Mesenteric fat pad (tissue), 1 donor: ENCODE measurements around the gene RSRP1. TPM values are rescaled to one million over a fixed set of nuclear protein-coding genes. Genes with fewer than 3 reads are reported as not detected.

Source experiments
- DNase-seq: peaks from one replicate; pipeline ENCODE4 v3.0.0-alpha.2; 2020; ENCODE audit warnings: low spot score
- total RNA-seq: library from RNA; stranded (reverse); fragmentation: NEBNext Ultra II Directional; extraction: Animal tissue kit (Norgen Biotek cat#: 25700); gene quantifications from one replicate; pipeline ENCODE4 v1.2.1, GENCODE V29; 2021
- donor health status: DM: yes; HTN: yes; CAD: no.

Gene RSRP1
- total RNA-seq, 1 donor from 2014 or later: 44.1 TPM

- DNase-seq: no peak
Measured at GRCh38 chr1:25219661-25220251, 27.5 kb downstream of the RSRP1 start.

- DNase-seq: peak; percentile 62
Measured at GRCh38 chr1:25217598-25218232, 29.5 kb downstream of the RSRP1 start.

DNA sequence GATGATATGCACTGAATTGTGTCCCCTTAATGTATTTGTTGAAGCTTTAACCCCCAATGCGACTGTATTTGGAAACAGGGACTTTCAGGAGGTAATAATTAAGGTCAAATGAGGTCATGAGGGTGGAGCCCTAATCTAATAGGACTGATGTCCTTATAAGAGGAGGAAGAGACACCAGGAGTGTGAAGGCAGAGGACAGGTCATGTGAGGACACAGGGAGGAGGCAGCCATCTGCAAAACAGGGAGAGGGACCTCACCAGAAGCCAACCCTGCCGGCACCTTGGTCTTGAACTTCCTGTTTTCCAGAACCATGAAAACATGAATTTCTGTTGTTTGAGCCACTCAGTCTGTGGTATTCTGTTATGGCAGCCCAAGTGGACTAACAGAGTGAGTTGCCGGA, 30.2 kb downstream of the RSRP1 start:
- DNase-seq: peak; percentile 6

- DNase-seq: no peak
Measured at GRCh38 chr1:25216123-25216522, 31.1 kb downstream of the RSRP1 start.

DNA sequence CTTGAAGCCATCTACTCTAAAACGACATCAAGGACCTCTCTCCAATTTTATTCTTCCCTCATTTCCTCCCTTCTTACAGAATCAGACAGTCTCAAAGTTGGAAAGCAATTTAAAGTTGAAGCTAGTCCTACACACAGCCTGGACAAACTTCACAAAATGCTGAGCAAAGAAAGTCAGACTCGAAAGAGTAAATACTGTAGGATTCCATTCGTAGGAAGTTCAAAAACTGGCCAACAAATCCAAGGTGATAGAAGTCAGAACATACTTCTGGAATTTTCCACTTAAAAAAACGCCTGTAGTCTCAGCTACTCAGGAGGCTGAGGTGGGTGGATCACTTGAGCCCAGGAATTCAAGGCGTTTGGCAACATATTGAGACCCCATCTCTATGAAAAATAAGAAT, 34.5 kb downstream of the RSRP1 start:
- DNase-seq: no peak

- peak; percentile 35 for DNase-seq
Measured at GRCh38 chr1:25210728-25211127, 36.5 kb downstream of the RSRP1 start.

DNA sequence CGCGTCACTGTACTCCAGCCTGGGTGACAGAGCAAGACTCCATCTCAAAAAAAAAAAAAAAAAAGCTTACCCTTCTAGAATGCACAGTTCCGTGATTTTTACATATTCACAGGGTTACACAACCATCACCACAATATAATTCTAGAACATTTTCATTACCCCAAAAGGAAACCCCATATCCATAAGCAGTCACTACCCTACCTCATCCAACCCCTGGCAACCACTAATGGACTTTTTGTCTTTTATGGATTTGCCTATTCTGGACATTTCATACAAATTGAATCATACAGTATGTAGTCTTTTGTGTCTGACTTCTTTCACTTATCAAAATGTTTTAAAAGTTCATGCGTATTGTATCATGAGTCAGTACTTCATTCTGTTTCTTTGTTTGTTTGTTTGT, 37.7 kb downstream of the RSRP1 start:
- no peak for DNase-seq

DNA sequence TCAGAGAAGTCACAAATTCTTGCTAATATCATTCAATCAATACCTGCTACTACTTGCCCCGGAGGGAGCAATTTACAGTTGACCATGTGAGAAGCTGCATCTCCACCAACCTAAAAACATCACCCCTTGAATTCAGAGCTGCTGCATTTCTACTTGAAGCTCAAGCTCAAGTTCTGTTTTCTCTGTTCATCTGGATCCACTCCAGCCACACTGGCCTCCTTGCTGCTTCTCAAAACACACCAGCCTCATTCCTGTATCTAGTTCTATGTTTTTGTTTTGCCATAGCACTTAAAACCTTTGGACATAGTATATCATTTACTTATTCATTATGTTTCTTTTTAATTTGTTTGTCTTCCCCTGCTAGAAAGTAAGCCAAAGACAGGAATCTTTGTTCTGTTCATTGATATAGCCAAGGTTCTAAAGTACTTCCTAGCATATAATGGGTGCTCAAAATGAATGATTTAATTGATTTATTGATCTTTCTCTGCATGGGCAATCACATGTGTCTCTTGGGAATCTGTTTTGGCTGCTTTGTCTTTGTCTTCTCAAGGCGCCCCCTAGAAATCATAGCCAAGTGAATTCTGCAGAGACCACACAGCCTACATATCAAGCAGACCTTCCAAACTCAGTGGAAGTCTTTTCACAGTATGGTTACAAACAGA, 38.6 kb downstream of the RSRP1 start:
- peak; percentile 4 for DNase-seq

DNA sequence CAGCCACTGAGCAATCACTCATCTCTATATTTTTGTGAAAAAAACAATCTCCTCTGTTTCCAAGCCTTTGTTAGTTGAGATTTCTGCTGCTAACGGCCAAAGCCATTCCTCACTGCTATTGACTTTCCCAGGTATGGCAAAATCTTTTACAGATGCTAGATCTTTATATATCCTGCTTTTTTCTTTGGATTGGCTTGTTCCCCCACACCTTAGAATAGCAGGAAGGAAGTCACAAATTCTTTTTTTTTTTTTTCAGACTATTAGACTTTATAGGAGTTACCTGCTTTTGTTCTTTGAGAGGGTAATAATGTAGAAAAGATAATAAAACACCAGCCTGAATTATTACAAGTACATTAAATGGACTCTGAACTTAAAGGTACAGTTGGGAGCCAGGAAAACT, 39.2 kb downstream of the RSRP1 start:
- DNase-seq: no peak

DNA sequence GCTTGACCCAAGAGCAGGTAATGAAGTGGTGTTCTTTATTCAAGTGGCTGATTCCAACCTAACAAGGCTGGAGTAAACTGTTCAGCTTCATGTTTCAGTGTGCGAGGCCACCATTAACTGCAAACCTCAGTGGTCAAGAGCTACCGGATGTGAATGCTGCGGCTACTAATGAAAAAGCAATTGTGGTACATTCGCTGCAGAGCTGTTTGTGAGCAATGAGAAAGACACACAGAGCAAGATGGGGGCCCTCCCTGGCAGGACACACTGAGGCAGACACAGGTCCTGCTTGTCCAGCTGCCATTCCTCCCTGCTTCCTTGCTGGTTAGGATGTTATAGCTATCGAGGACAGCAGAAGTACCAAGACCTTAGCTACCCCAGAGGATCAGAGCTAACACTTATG, 41.1 kb downstream of the RSRP1 start:
- DNase-seq: peak; percentile 51

GRCh38 chr1:25205786-25206185, 41.5 kb downstream of the RSRP1 start:
- peak; percentile 2 for DNase-seq

DNA sequence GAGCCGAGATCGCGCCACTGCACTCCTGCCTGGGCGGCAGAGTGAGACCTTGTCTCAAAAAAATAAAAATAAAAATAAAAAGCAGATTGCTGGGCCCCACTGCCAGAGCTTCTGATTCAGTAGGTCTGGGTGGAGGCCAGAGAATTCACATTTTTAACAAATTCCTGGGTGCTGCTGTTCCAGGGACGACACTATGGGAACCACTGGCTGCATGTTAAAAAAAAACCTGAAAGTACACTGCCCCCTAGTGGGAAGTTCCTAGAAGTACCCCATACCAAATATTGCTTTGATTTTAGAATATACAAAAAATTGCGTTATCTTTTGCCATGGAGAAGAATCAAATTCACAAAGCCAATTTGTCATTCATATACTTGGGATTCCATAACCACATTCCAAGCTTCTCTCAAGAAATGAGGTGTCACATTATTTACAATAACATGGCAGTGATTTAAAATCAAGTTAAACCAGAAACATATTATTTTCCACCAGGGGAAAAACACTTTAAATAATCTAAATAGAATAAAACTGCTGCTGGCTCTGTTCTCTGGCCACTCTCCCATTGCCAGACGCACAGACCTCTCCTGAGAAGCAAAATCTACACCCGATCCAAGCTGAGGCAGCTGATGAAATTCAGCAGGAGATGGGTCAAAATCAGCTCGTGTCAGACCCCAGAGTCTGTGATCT, 42.3 kb downstream of the RSRP1 start:
- DNase-seq: peak; percentile 28

GRCh38 chr1:25201006-25201405, 46.2 kb downstream of the RSRP1 start:
- DNase-seq: no peak

DNA sequence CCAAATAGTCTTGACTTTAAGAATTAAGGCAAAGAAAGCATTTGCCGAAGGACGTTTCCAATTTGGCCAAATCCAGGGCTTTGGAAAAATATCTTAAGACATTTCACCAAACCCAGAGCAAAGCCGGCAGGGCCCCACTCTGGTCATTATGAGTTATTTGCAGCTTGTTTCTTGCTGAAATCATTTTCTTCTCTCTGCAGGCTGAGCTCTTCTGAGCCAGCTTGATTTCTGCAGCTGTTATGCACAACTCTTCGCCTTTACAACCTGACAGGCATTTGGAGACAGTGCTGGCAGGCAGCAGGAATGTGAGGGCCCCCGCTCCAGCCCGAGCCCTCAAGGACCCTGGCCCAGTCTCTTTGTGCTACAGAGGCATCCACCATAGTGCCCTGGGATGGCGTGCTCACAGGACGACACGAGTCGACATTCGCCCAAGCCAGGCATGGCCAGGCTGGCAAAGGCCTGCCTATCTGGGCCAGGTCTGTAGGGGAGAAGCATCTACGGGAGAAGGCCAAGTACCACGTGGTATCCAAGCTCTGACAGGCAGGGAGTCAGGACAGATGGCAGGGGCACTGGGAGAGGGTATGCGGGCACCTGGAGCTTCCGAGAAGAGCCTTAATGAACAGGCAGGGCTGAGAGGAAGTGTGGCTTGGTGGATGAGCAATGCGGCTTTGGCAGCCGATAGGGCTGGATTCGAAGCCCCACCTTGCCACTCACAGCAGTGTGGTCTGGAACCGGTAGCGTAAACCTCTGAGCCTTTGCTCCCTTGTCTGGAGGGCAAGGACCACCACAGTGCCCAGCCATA, 47.2 kb downstream of the RSRP1 start:
- no peak for DNase-seq

DNA sequence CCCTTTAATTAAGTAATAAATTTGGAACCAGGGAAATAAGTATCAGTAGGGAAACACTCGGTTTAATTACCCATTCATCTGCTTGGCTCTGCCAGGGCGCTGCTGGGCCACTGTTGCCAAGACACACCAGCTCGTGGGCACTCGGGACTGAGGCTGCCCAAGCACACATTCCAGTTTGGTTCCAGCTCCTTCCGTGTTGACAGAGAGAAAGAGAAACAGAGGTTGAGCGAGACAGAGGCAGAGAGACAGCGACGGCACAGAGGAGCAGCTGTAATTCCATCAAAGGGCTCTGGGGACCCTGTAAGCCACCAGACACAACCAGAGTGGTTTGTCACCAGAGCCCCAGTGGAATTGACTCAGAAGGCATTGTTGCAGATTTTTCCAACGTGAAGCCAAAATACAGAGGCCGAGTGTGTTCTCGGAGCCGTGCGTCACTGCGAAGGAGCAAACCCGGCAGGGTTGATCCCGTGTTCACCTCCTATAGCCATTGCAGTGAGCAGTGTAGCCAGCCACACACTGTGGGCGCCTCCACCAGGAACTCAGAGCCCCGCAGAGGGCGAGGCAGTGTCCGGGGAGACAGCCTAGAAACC, 48.5 kb downstream of the RSRP1 start:
- DNase-seq: no peak

- no peak for DNase-seq
Measured at GRCh38 chr1:25197982-25198662, 49.1 kb downstream of the RSRP1 start.

DNA sequence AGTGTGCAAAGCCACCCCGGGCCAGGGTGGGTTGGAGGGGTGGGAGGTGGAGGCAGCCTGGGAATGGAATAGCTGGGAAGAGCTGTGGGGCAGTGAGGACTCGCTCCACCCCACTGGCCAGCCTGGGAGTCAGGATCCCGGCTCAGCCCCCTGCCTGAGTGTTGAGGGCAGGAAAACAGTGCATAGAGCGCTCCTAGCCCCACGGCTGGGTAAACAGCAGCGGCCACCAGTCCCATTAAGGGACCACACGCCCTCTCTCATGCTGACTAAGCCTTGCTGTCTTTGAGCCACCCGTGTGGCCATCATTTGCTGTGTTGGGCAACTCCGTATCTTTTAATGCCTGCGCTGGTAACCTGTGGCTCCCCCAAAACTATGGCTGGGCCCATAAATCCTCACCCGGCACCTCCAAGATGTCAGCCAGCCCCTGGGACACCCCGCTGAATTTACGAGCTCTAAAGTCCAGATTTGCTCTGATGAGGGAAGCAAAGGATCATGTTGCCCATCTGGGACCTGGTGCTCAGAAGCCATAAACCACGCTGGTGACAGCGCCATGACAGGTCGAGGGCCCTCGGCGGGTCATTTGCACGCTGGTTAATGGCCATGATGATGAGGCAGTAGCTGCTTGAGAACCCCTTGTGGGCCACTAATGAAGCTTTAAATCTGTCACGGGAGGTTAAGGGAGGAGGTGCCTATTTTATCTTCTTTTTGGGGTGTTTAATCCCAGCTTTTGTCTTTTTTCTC, 49.8 kb downstream of the RSRP1 start:
- no peak for DNase-seq

DNA sequence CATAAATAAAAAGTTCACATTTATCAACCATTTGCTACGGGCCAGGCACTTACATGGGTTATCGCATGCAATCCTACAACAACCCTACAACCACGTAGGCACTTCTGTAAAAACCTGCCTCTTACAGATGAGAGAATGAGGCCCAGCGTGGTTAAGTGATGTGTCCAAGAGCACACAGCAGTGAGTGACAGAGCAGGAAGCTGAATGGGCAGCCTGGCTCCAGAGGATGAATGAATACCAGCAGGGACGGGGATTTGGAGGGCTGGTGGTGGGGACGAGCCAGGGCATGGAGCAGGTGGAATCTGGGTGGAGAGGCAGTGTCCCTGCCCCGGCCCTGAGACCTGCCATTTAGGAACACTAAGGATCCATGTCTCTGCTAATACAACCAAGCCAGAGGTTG, 50.4 kb downstream of the RSRP1 start:
- no peak for DNase-seq

DNA sequence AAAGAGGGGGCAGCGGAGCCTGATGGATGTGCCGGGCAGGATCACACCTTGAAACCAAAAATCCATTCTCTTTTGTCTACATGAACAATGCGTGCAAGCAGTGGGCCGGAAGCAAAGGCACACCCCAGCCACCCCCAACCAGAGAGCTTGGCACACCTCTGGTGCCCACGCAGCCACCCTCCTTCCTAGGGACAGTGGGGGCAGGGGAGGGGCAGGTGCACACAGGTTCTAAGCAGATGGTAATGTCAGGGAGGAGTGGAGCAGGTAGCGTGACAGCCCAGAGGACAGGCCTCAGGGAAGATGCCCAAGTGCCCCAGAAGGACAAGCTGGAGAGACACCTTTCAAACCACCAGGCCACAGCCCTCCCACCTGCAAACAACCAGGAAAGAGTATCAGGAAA, 51.4 kb downstream of the RSRP1 start:
- DNase-seq: no peak

DNA sequence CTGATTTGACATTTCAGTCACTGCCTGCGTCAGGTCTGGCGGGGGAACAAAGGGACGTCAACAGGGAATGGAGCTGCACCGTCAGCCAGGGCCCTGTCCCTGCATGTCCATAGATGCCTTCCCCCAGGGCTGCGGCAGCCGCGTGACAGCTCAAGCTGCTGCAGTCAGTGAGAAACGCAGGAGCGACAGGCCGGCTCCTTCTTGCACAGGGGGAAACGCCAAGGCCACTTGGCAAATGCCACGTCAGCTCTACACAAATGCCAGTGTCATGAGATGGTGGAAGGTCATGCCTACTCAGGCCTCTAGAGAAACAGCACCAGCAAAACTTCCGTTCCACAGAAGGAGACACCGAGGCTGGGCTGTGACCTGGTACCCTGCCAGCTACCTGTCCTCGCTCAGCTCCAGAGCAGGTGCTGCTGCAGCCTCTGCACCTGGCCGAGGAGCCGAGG, 52.7 kb downstream of the RSRP1 start:
- DNase-seq: no peak
